ENCODE measurements around the gene SCPEP1. TPM values are rescaled to one million over a fixed set of nuclear protein-coding genes. Genes with fewer than 3 reads are reported as not detected.

SCPEP1 gene
- total RNA-seq, 1 experiment from 2014 or later, result 29.6 TPM

GRCh38 chr17:56935461-56935860 is 42.5 kb upstream of the SCPEP1 start:
- H3K9me3 ChIP-seq (ENCODE audit: control insufficient read depth, low read depth, low read length), result peaks cover 23% of the 10 kb centered on the region
- H4K5ac ChIP-seq (ENCODE audit: insufficient read length, low read depth, low read length), result no peak overlapping the region
- DNase-seq, result no peak
- no peak overlapping the region for H2AFZ ChIP-seq (ENCODE audit: low read length)
- no peak overlapping the region for H3T11ph ChIP-seq (ENCODE audit: low read length)
- H4K8ac ChIP-seq (replicated peaks; ENCODE audit: insufficient read length, low read depth, low read length), result no peak overlapping the region
- H2BK20ac ChIP-seq (ENCODE audit: low read depth, low read length, poor library complexity, severe bottlenecking), result no peak overlapping the region
- H2BK12ac ChIP-seq (ENCODE audit: insufficient read length, low read depth, low read length), result no peak overlapping the region
- H3K14ac ChIP-seq (ENCODE audit: insufficient read depth, low read length), result no peak overlapping the region
- no peaks in the 10 kb centered on the region for H3K23me2 ChIP-seq (ENCODE audit: insufficient read length, low read depth, low read length, poor library complexity, severe bottlenecking)
- H3K4me2 ChIP-seq (ENCODE audit: insufficient read depth, insufficient read length, low read length), result no peak overlapping the region
- no peak overlapping the region for H3K56ac ChIP-seq (ENCODE audit: insufficient read length, low read depth, low read length)
- no peak overlapping the region for H3K4ac ChIP-seq (ENCODE audit: low read depth, low read length)
- H2BK5ac ChIP-seq (ENCODE audit: insufficient read length, low read length), result no peak overlapping the region
- no peak for TF ChIP-seq CTCF (conservative IDR thresholded peaks at IDR 0.05)
- no peaks in the 10 kb centered on the region for H3K4me1 Mint-ChIP-seq
- H3K4me1 ChIP-seq (ENCODE audit: insufficient read depth, low read length), result no peaks in the 10 kb centered on the region
- H3K4me3 Mint-ChIP-seq, result no peak overlapping the region
- no peaks in the 10 kb centered on the region for H3K79me1 ChIP-seq (ENCODE audit: insufficient read depth, low read depth, low read length, poor library complexity, severe bottlenecking)
- H3K27me3 Mint-ChIP-seq (ENCODE audit: low read depth), result no peaks in the 10 kb centered on the region
- H2BK15ac ChIP-seq (ENCODE audit: low read depth, low read length), result no peak overlapping the region
- no peak overlapping the region for H3K18ac ChIP-seq (ENCODE audit: insufficient read length, low read depth, low read length)
- peaks cover 52 to 88% (median 85%) of the 10 kb centered on the region in 3 experiments for H3K36me3 Mint-ChIP-seq (ENCODE audit: insufficient read depth in 1 of 3, low read depth in 3 of 3)
- H2AK5ac ChIP-seq (ENCODE audit: insufficient read length, low read length), result no peak overlapping the region
- H3K79me2 ChIP-seq (ENCODE audit: insufficient read depth, low read length), result no peaks in the 10 kb centered on the region
- no peak overlapping the region for H3K23ac ChIP-seq (ENCODE audit: insufficient read length, low read depth, low read length)
- no CpG with 5 or more reads among the region's 3 CpGs for WGBS (ENCODE audit: extremely low coverage, insufficient read length, low lambda C conversion rate)
- H3K27me3 ChIP-seq (ENCODE audit: insufficient read depth, low read length), result no peaks in the 10 kb centered on the region
- H3K27ac Mint-ChIP-seq, result no peak overlapping the region; a peak in 1 of 7 replicates
- no peak overlapping the region for H3K9ac ChIP-seq (ENCODE audit: extremely low read depth, insufficient read length, low read length)
- no peak overlapping the region for H4K91ac ChIP-seq (ENCODE audit: insufficient read length, low read depth, low read length)
- no peak overlapping the region for H3K27ac ChIP-seq (ENCODE audit: insufficient read length, low read depth, low read length)
- H3K9me3 Mint-ChIP-seq, result peaks cover 23 to 31% of the 10 kb centered on the region in 2 experiments
- no peak overlapping the region for H2BK120ac ChIP-seq (ENCODE audit: low read depth, low read length, poor library complexity, severe bottlenecking)
- H4K20me1 ChIP-seq (ENCODE audit: control insufficient read depth, insufficient read depth, insufficient read length), result no peaks in the 10 kb centered on the region
